Fibroblast of villous mesenchyme (primary cell): ENCODE measurements around the gene SH3RF3. TPM values are rescaled to one million over a fixed set of nuclear protein-coding genes. Genes with fewer than 3 reads are reported as not detected.

Experiments used
- DNase-seq: peaks from one replicate; pipeline ENCODE4 v3.0.0-alpha.2; 2010; ENCODE audit warnings: low read depth
- H3K4me3 ChIP-seq: 2 replicates; pipeline ENCODE4 v1.5.1; 2011; ENCODE audit warnings: low read depth, mild to moderate bottlenecking, low read length
- CTCF ChIP-seq: IDR thresholded peaks from 2 replicates; pipeline ENCODE4 v1.5.1; 2012; ENCODE audit warnings: low read depth, mild to moderate bottlenecking, low read length; ENCODE audit not compliant: insufficient read depth
- total RNA-seq: library from RNA; depleted of rRNA; stranded (reverse); fragments of >200 nt; gene quantifications from 2 replicates; pipeline ENCODE4 v1.2.3, GENCODE V29; 2012

Gene SH3RF3
- total RNA-seq, 1 donor: 13.4 TPM

- TF ChIP-seq CTCF: no peak
- H3K4me3 ChIP-seq: no peak overlapping the region
- no peak for DNase-seq
Observed at GRCh38 chr2:109344270-109344805, 215.3 kb downstream of the SH3RF3 start.

GRCh38 chr2:109345091-109345490 is 216.1 kb downstream of the SH3RF3 start:
- H3K4me3 ChIP-seq: no peak overlapping the region
- no peak for DNase-seq
- no peak for TF ChIP-seq CTCF

GRCh38 chr2:109345653-109346480 is 216.9 kb downstream of the SH3RF3 start:
- DNase-seq: no peak
- no peak for TF ChIP-seq CTCF

GRCh38 chr2:109346601-109347228 is 217.7 kb downstream of the SH3RF3 start:
- no peak overlapping the region for H3K4me3 ChIP-seq
- no peak for DNase-seq
- TF ChIP-seq CTCF: no peak

More at GRCh38 chr2:109345653-109346480, 216.9 kb downstream of the SH3RF3 start:
- no peak overlapping the region for H3K4me3 ChIP-seq

- H3K4me3 ChIP-seq: no peak overlapping the region
- DNase-seq: no peak
- TF ChIP-seq CTCF: no peak
Observed at GRCh38 chr2:109347626-109348025, 218.6 kb downstream of the SH3RF3 start.

- no peak for DNase-seq
- H3K4me3 ChIP-seq: no peak overlapping the region
- TF ChIP-seq CTCF: no peak
Observed at GRCh38 chr2:109348190-109348589, 219.2 kb downstream of the SH3RF3 start.
